NCI-H2196 (cell line): Measurements from ENCODE around the gene CPSF4.
"Not testable (repeated sequence)": the region's sequence is repeated elsewhere in the genome, so short reads cannot be mapped to it uniquely, and the experiment has no call there.

ENCODE experiments used
- DNase-seq: peaks from one replicate; lab custom pipeline; 2025; ENCODE audit not compliant: unreplicated experiment; lab: John Stamatoyannopoulos, UW

CPSF4 gene

GRCh38 chr7:99407872-99408378 lies 30.8 kb upstream of the CPSF4 start:
- peak; percentile 39 for DNase-seq

GRCh38 chr7:99408379-99409191 lies 30.2 kb upstream of the CPSF4 start, which contains the start of the genes BUD31 and PDAP1:
Gene BUD31, plus strand, starts transcription at chr7:99408969. Its CDS starts 2,124 bp downstream, at chr7:99411093.
Gene PDAP1, minus strand, starts transcription at chr7:99408597. Its CDS starts 49 bp downstream, at chr7:99408548.
- peak; percentile 95 for DNase-seq

- DNase-seq, result no peak
Observed at GRCh38 chr7:99409192-99409572, 29.6 kb upstream of the CPSF4 start.

GRCh38 chr7:99409806-99410205 lies 28.9 kb upstream of the CPSF4 start:
- DNase-seq, result no peak

- no peak for DNase-seq
Observed at GRCh38 chr7:99410635-99411034, 28.1 kb upstream of the CPSF4 start.

GRCh38 chr7:99415513-99416127 lies 23.1 kb upstream of the CPSF4 start:
- DNase-seq, result peak; percentile 25

GRCh38 chr7:99418260-99418659 lies 20.5 kb upstream of the CPSF4 start:
- no peak for DNase-seq

GRCh38 chr7:99419323-99420021 lies 19.3 kb upstream of the CPSF4 start:
- DNase-seq, result no peak

GRCh38 chr7:99420213-99420612 lies 18.5 kb upstream of the CPSF4 start:
- no peak for DNase-seq

GRCh38 chr7:99420986-99421385 lies 17.8 kb upstream of the CPSF4 start:
- no peak for DNase-seq

- DNase-seq, result no peak
Observed at GRCh38 chr7:99422186-99422585, 16.6 kb upstream of the CPSF4 start.

- no peak for DNase-seq
Observed at GRCh38 chr7:99422625-99423024, 16.1 kb upstream of the CPSF4 start.

- no peak for DNase-seq
Observed at GRCh38 chr7:99424932-99425730, 13.6 kb upstream of the CPSF4 start.

- DNase-seq, result no peak
Observed at GRCh38 chr7:99428972-99429566, 9.7 kb upstream of the CPSF4 start.

GRCh38 chr7:99429756-99430155 lies 9.0 kb upstream of the CPSF4 start:
- DNase-seq, result no peak

- DNase-seq, result not testable (repeated sequence)
Observed at GRCh38 chr7:99431756-99432540, 6.8 kb upstream of the CPSF4 start.

- no peak for DNase-seq
Observed at GRCh38 chr7:99433158-99433557, 5.6 kb upstream of the CPSF4 start.

GRCh38 chr7:99437946-99438572 lies 684 bp upstream of the CPSF4 start:
- no peak for DNase-seq

GRCh38 chr7:99440195-99440594 lies 1.5 kb downstream of the CPSF4 start:
- no peak for DNase-seq
